Stimulated activated CD4-positive, alpha-beta T cell treated with anti-CD3 and anti-CD28 coated beads, TNF-alpha, amount 100 ng/mL, for 1 hour (primary cell): ENCODE results near the gene ARHGAP5.
"Not testable (repeated sequence)": the region's sequence is repeated elsewhere in the genome, so short reads cannot be mapped to it uniquely, and the experiment has no call there.

Source experiments
- DNase-seq, 3 donors: peaks; one replicate each; pipeline ENCODE4 v3.0.0-alpha.2; 2020; ENCODE audit warnings: low read depth in 3 of 3, low spot score in 1 of 3

The ARHGAP5 gene

GRCh38 chr14:32104803-32105202, 27.7 kb downstream of the ARHGAP5 start:
- no peak for DNase-seq

GRCh38 chr14:32109676-32110547, 32.8 kb downstream of the ARHGAP5 start:
- DNase-seq: no peak

GRCh38 chr14:32110548-32110896, 33.4 kb downstream of the ARHGAP5 start:
- DNase-seq: no peak

GRCh38 chr14:32121536-32121935, 44.4 kb downstream of the ARHGAP5 start:
- DNase-seq: no peak

- DNase-seq: no peak
Observed at GRCh38 chr14:32121948-32122347, 44.8 kb downstream of the ARHGAP5 start.

- not testable (repeated sequence) for DNase-seq
Observed at GRCh38 chr14:32126899-32127730, 50.0 kb downstream of the ARHGAP5 start.

GRCh38 chr14:32127731-32128654, 50.9 kb downstream of the ARHGAP5 start:
- DNase-seq: not testable (repeated sequence)

GRCh38 chr14:32128703-32129102, 51.6 kb downstream of the ARHGAP5 start:
- DNase-seq: no peak

GRCh38 chr14:32129124-32129523, 52.0 kb downstream of the ARHGAP5 start:
- no peak for DNase-seq

GRCh38 chr14:32131689-32132088, 54.6 kb downstream of the ARHGAP5 start:
- DNase-seq: not testable (repeated sequence)

GRCh38 chr14:32134448-32135097, 57.5 kb downstream of the ARHGAP5 start:
- DNase-seq: no peak

GRCh38 chr14:32136027-32136825, 59.1 kb downstream of the ARHGAP5 start:
- DNase-seq: no peak

- DNase-seq: no peak
Observed at GRCh38 chr14:32137313-32137712, 60.2 kb downstream of the ARHGAP5 start.

GRCh38 chr14:32137892-32138291, 60.8 kb downstream of the ARHGAP5 start:
- no peak for DNase-seq

- no peak for DNase-seq
Observed at GRCh38 chr14:32142341-32142740, 65.2 kb downstream of the ARHGAP5 start.

GRCh38 chr14:32142754-32143437, 65.8 kb downstream of the ARHGAP5 start:
- no peak for DNase-seq

- no peak for DNase-seq
Observed at GRCh38 chr14:32150392-32150791, 73.3 kb downstream of the ARHGAP5 start.

GRCh38 chr14:32166029-32166428, 88.9 kb downstream of the ARHGAP5 start:
- DNase-seq: no peak

- DNase-seq: no peak
Observed at GRCh38 chr14:32166924-32167323, 89.8 kb downstream of the ARHGAP5 start.
